GM12892 (cell line): ENCODE data around the gene FKRP.
"Not testable (repeated sequence)": the region's sequence is repeated elsewhere in the genome, so short reads cannot be mapped to it uniquely, and the experiment has no call there.

ENCODE experiments used
- DNase-seq: peaks from one replicate; pipeline ENCODE4 v3.0.0; 2011; ENCODE audit not compliant: insufficient read length
- FAIRE-seq: peaks from 2 replicates; lab custom pipeline; 2011; peaks lifted over from hg19 to GRCh38; lab: Jason Lieb, UNC
- POLR2A ChIP-seq: IDR thresholded peaks from 2 replicates; pipeline ENCODE4 v1.6.1; 2011; ENCODE audit warnings: low read depth, low read length, control low read depth
- POLR2AphosphoS5 ChIP-seq: IDR thresholded peaks from 2 replicates; pipeline ENCODE4 v1.6.1; 2011; ENCODE audit warnings: low read depth, low read length, control low read depth
- TAF1 ChIP-seq: IDR thresholded peaks from 2 replicates; pipeline ENCODE4 v1.6.1; 2011; ENCODE audit warnings: low read depth, mild to moderate bottlenecking, control low read depth, low read length, borderline replicate concordance

FKRP gene

DNA sequence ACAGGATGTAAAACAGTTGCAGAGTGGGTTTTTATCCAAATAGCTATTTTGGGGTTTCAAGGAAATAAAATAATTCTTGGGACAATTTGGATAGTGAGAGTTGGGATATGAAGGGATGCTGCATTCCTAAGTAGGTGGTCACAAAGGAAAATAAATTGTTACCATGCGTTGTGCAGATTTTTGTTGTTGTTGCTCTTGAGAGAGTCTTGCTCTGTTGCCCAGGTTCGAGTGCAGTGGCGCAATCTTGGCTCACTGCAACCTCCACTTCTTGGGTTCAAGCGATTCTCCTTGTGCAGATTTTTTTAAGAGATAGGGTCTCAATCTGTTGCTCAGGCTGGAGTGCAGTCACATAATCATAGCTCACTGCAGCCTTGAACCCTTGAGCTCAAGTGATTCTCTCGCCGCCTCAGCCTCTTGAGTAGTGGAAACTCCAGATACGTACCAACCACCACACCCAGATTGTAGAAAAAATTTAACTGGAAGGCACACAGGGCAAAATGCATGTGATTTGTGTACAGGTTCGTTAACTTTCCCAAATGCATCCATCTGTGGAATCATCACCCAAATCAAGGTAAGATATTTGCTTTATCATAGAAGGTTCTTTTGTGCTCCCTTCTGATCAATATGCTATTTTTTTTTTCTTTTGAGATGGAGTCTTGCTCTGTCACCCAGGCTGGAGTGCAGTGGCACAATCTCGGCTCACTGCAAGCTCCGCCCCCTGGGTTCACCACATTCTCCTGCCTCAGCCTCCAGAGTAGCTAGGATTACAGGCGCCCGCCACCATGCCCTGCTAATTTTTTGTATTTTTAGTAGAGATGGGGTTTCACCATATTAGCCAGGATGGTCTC, 26.5 kb downstream of the FKRP start:
- TF ChIP-seq TAF1 = no peak
- no peak for TF ChIP-seq POLR2A
- TF ChIP-seq POLR2AphosphoS5 = no peak
- no peak for DNase-seq
- FAIRE-seq = no peak

DNA sequence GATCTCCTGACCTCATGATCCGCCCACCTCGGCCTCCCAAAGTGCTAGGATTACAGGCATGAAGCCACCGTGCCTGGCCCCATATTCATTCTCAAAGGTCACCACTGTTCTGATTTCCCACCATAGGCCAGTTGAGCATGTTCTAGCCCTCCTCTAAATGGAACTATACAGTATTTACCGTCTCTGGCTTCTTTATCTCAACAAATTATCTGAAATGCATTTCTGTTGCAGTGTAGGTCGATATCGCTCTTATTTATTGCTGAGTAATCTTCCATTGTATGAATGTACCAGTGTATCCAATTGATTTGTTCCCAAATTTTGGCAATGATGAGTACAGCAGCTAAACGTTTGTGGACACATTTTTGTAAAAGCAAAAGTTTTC, 27.2 kb downstream of the FKRP start:
- TF ChIP-seq TAF1 (no peak), POLR2AphosphoS5 (no peak), POLR2A (no peak)
- FAIRE-seq (no peak), DNase-seq (no peak)

DNA sequence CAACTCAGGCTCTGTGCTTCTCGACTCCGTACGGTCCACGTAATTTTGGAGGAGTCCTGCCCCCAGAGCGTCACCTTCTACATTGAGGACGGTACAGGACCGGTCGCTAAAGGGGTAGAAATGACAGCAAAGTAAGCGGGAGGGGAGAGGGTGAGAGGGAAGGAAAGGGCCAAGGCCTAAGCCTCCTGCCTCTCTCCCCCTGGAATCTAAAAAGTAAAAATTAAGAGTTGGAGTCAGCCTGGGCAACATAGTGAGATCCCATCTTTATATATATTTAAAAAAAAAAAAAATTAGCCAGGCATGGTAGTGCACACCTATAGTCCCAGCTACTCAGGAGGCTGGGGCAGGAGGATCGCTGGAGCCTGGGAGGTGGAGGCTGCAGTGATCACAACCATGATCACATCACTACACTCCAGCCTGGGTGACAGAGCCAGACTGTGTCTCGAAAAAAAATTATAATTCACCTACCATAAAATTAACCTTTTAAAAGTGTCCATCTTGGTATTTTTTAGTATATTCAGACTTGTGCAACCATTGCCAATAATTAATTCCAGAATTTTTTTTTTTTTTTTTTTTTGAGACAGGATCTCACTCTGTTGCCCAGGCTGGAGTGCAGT, 29.9 kb downstream of the FKRP start:
- DNase-seq (no peak), FAIRE-seq (no peak)
- no peak for TF ChIP-seq TAF1
- TF ChIP-seq POLR2AphosphoS5 = no peak
- TF ChIP-seq POLR2A = no peak

DNA sequence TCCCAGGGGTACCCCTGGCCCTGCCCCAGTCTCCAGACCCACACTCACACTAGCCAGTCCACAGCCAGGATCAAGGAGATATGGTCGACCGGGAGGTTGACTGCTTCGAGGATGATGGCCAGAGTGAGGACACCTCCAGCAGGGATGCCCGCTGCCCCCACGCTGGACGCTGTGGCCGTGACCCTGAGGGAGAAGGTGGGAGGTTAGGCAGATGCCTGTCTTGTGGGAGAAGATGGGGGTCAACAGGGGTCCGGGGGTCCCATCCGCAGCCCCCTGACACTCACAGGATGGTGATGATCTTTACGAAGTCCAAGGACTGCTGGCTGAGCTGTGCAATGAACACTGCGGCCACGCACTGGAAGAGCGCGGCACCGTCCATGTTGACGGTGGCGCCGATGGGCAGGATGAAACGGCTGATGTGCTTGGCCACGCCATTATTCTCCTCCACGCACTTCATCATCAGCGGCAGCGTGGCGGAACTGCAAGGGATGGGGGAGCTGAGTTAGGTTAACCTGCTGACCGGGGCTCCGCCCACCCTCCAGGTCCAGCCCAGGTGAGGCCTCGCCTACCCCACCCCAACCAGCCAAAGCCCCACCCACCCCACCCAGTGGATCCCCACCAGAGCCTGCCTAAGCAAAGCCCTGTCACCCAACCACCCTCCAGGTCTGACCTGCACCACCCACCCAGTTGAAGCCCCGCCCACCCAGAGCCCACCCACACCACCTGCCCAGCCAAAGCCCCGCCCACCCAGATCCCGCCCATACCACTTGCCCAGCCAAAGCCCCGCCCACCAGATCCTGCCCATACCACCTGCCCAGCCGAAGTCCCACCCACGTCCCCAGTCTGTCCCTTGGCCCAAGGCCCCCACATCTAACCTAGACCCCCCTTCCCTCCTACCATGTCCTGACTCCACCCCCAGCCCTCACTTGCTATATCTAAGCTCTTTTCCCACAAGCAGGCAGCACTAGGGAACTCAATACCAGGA, 31.4 kb downstream of the FKRP start:
- DNase-seq = no peak
- FAIRE-seq = no peak
- TF ChIP-seq POLR2AphosphoS5 (no peak), POLR2A (no peak), TAF1 (no peak)

DNA sequence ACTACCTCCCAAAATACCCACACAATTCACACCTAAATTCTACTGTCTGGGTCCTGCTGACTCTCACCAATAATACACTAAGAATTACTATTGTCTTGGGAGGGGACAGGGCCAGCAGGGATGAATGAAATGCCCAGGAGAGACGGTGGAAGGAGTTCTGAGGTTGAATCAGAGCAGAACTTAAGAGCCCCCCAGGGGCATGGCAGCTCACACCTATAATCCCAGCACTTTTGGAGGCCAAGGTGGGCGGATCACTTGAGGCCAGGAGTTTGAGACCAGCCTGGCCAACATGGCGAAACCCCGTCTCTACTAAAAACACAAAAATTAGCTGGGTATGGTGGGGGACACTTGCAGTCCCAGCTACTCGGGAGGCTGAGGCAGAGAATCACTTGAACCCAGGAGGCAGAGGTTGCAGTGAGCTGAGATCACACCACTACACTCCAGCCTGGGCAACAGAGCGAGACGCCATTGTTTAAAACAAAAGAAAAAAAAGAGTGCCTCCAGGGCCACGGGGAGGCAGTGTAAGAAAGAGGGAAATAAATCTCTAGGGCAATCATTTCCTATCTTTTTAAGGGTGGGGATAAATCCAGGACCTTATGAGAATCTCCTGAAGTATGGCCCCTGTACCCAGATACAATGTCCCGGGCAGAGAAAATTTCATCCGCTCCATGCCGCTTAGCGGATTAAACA, 32.2 kb downstream of the FKRP start:
- not testable (repeated sequence) for FAIRE-seq, DNase-seq

DNA sequence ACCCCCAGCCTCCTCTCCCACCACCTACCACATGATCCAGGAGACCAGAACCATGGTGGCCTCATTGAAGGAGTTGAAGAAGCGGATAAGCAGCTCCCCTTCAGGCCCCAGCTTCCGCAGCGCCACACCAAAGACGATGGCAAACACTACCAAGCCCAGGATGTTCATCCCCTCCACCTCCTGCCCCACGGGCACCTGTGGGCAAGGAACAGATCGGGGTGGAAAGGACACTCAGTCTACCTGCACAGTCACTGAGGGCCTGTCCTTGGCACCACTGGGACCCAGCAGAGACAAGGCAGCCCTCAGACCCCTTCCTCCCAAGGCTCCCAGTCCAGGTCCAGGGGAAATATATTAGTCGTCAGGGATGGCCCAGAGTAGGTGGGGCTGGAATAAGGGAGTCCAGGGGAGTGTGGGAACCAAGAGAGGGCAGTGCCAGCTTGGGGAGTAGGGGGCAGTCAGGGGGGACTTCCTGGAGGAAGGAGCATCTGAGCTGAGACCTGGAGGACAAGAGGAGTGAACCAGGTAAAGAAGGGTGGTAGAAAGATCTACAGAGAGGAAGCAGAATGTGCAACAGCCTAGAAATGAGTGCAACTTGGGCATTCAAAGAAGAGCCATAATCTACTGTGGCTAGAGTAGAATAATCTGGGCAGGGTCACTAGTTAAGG, 36.6 kb downstream of the FKRP start:
- FAIRE-seq = no peak
- no peak for TF ChIP-seq POLR2AphosphoS5
- no peak for TF ChIP-seq POLR2A
- TF ChIP-seq TAF1 = no peak
- no peak for DNase-seq

DNA sequence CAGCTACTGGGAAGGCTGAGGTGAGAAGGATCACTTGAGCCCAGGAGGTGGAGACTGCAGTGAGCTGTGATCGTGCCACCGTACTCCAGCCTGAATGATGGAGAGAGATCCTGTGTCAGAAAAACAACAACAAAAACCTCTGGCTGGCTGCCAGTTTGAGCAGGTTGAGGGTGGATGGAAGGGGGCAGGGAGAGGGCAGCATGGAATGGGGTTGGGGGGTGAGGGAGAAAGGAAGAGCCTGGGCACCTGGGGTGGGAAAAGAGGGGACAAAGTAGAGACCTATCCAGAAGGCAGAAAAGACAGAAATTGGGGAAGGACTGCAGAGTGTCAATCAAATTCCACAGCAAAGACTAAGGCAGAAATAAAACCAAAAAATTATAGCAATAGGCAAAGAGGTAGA, 37.8 kb downstream of the FKRP start:
- DNase-seq = no peak
- TF ChIP-seq POLR2AphosphoS5 (no peak), TAF1 (no peak), POLR2A (no peak)
- FAIRE-seq = no peak

DNA sequence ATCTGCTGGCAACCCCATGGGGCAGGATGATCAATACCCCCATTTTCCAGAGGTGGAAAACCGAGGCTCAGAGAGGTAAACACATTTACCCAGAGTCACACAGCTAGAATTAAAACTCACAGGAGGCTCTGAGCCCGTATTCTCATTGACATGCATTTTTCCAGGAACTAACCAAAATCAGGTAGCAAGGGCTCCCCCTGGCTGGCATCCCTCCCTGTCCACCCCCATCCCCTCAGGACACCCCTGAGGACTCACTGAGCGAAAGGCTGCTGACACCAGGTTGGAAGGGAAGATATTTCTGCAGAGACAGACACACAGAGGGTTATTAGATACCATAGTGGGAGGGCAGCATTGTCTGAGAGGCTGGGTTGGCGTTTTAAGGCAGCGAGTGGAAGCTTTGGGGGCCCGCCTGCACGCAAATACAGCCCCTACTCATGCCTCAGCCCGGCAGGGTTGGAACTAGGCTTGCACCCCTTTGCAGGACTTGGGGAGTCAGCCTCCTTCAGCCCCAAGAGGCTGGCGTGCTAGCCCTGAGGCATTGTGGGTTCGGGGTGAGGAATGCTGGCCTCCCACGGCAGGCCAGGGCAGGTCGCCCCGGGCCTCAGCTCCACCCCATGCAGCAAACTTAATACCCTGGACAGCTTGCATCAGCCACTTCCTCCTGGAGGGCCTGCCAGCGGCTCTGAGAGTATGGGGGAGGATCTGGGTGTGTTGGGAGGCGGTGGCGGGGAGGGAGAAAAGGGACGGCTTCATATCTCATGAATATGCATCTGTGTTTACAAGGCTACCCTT, 38.6 kb downstream of the FKRP start:
- FAIRE-seq = peak; percentile 70

DNA sequence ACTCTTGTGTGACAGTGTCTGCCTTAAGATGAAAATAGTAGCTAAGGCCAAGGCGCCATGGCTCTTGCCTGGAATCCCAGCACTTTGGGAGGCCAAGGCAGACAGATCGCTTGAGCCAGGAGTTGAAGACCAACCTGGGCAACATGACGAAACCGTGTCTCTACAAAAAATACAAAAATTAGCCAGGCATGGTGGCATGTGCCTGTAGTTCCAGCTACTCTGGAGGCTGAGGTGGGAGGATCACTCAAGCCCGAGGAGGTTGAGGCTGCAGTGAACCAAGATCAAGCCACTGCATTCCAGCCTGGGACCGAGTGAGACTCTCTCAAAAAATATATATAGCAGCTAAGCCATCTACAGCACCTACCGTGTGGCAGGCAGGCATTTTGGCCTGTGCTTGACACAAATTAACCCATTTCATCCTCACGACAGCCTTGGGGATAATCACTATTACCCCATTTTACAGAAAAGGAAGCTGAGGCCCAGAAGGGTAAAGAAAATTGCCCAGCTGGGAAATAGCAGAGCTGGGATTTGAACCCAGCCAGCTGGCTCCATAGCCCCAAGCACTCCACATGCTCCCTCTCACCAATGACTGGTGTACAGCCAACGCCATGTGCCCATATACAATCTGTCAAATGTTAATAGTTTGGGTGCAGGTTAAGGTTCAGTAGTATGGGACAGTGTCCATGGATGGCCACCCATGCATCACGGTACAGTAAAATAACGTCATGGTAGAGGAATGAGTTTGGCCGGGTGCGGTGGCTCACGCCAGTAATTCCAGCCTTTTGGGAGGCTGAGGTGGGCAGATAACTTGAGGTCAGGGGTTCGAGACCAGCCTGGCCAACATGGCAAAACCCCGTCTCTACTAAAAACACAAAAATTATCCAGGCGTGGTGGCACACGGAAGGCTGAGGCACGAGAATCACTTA, 39.5 kb downstream of the FKRP start:
- FAIRE-seq (peak; percentile 17), DNase-seq (no peak)

More for the DNA sequence above, 38.6 kb downstream of the FKRP start:
- 0 out of 2 replicates have a peak, but pooled peaks have one; percentile 30 for TF ChIP-seq POLR2AphosphoS5
- TF ChIP-seq POLR2A = peak; percentile 31; the same call in 1 of the 2 replicates
- no peak for TF ChIP-seq TAF1
- DNase-seq = peak; percentile 82

DNA sequence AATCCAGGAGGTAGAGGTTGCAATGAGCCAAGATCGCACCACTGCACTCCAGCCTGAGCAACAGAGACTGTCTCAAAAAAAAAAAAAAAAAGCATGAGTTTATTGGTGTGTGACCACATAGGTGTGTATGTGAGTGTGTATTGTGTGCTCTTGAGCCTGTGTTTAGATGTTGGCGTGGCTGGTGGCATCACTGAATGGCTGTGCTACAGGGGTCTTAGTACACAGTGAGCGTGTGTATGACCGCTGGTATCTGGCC, 40.1 kb downstream of the FKRP start:
- no peak for TF ChIP-seq POLR2A
- TF ChIP-seq POLR2AphosphoS5 = peak; percentile 33; the same call in 1 of the 2 replicates
- no peak for TF ChIP-seq TAF1
- no peak for DNase-seq
- no peak for FAIRE-seq

More for the DNA sequence above, 39.5 kb downstream of the FKRP start:
- TF ChIP-seq POLR2AphosphoS5 (no peak; the same call in 1 of the 2 replicates), TAF1 (no peak), POLR2A (no peak)
